Vagina (tissue), 2 donors: Measurements from ENCODE around the gene B3GLCT. TPM values are rescaled to one million over a fixed set of nuclear protein-coding genes. Genes with fewer than 3 reads are reported as not detected.

Experiments
- DNase-seq, 2 donors: peaks; one replicate each; pipeline ENCODE4 v3.0.0-alpha.2; 2017; ENCODE audit errors: extremely low spot score in 2 of 2
- H3K27ac ChIP-seq: fragments of 200-600 bp; sonication (generic); one replicate; pipeline ENCODE4 v1.5.1; 2019
- H3K27me3 ChIP-seq: fragments of 200-600 bp; sonication (generic); one replicate; pipeline ENCODE4 v1.5.1; 2019
- H3K36me3 ChIP-seq, 2 donors: fragments of 200-600 bp; sonication (generic); one replicate each; pipeline ENCODE4 v1.5.1; 2017 to 2019
- H3K4me1 ChIP-seq: fragments of 200-600 bp; sonication (generic); one replicate; pipeline ENCODE4 v1.5.1; 2019
- H3K4me3 ChIP-seq, 2 donors: fragments of 200-600 bp; sonication (generic); 1 replicate in 1 of 2; 2 replicates in 1 of 2; pipeline ENCODE4 v1.5.1; 2016 to 2019
- H3K9me3 ChIP-seq: fragments of 200-600 bp; sonication (generic); one replicate; pipeline ENCODE4 v1.5.1; 2019
- POLR2A ChIP-seq, 2 donors: fragments of 450-650 bp; IDR thresholded peaks; one replicate each; pipeline ENCODE4 v1.6.1; 2017; ENCODE audit warnings: antibody characterized with exemption in 2 of 2, mild to moderate bottlenecking in 2 of 2, moderate library complexity in 2 of 2
- POLR2AphosphoS5 ChIP-seq, 2 donors: sonication (generic); formaldehyde crosslinking; IDR thresholded peaks; one replicate each; pipeline ENCODE4 v1.9.0; 2017; ENCODE audit warnings: antibody characterized with exemption in 2 of 2, mild to moderate bottlenecking in 2 of 2, low read depth in 1 of 2; ENCODE audit not compliant: insufficient read depth in 1 of 2
- intact Hi-C: fragments of 100-400 bp; cut with DNase I; formaldehyde crosslinking; loops from one replicate; pipeline ENCODE4 v1.15.1; 2023
- total RNA-seq: library from RNA; depleted of rRNA; stranded (reverse); fragments of >200 nt; gene quantifications from one replicate; pipeline ENCODE4 v1.2.3, GENCODE V29; 2016
- TF ChIP-seq, protein P1 (sequence below), 3 experiments: fragments of 450-650 bp in 2 of 3; fragments of 200-600 bp in 1 of 3; sonication (generic) in 1 of 3; IDR thresholded peaks; one replicate each; pipeline ENCODE4 v1.5.1; 2017 to 2019; ENCODE audit warnings: antibody characterized with exemption in 3 of 3, mild to moderate bottlenecking in 2 of 3, moderate library complexity in 2 of 3

B3GLCT gene
- total RNA-seq, 1 donor from 2014 or later = 8.1 TPM

- peak in 1 of 2 donors; percentile 62 for DNase-seq
- Histone ChIP-seq H3K27me3 (no peaks in the 10 kb centered on the region), H3K4me1 (no peaks in the 10 kb centered on the region), H3K36me3 (no peaks in the 10 kb centered on the region), H3K4me3 (no peak overlapping the region), H3K27ac (no peak overlapping the region), H3K9me3 (no peaks in the 10 kb centered on the region)
- intact Hi-C loops = no loop called here
- TF ChIP-seq POLR2AphosphoS5 (IDR thresholded peaks at IDR 0.05; ENCODE audit: insufficient read depth in 1 of 2, low read depth in 1 of 2) = no peak
These were observed 172.7 kb downstream of the B3GLCT start for GRCh38 chr13:31372454-31372853.

DNA sequence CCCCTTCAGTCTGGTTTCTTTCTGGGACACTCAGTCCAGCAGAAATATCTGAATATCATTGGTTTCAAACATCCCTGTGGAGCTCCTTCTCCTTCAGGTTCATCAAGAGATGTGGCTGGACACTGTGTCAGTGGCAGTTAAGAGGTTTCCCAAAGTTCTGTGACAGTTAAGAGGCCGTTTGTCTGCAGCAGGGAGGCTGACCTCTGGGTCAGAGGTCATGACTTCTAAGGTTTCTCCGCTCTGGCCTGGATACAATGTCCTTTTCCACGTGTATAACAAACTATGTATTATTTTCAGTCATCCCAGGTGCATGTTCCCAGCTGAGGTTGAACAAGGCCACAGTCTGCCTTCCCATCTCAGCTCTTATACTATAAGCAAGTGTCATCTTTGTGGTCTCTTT lies 174.9 kb downstream of the B3GLCT start:
- Histone ChIP-seq H3K4me3 (no peak overlapping the region), H3K4me1 (no peaks in the 10 kb centered on the region), H3K36me3 (no peaks in the 10 kb centered on the region), H3K27ac (no peak overlapping the region), H3K27me3 (no peaks in the 10 kb centered on the region), H3K9me3 (no peaks in the 10 kb centered on the region)
- no peak for DNase-seq
- TF ChIP-seq POLR2AphosphoS5 (IDR thresholded peaks at IDR 0.05; ENCODE audit: insufficient read depth in 1 of 2, low read depth in 1 of 2) (no peak), POLR2A (IDR thresholded peaks at IDR 0.05) (no peak)
- TF ChIP-seq, protein P1, sequence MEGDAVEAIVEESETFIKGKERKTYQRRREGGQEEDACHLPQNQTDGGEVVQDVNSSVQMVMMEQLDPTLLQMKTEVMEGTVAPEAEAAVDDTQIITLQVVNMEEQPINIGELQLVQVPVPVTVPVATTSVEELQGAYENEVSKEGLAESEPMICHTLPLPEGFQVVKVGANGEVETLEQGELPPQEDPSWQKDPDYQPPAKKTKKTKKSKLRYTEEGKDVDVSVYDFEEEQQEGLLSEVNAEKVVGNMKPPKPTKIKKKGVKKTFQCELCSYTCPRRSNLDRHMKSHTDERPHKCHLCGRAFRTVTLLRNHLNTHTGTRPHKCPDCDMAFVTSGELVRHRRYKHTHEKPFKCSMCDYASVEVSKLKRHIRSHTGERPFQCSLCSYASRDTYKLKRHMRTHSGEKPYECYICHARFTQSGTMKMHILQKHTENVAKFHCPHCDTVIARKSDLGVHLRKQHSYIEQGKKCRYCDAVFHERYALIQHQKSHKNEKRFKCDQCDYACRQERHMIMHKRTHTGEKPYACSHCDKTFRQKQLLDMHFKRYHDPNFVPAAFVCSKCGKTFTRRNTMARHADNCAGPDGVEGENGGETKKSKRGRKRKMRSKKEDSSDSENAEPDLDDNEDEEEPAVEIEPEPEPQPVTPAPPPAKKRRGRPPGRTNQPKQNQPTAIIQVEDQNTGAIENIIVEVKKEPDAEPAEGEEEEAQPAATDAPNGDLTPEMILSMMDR (IDR thresholded peaks at IDR 0.05) = no peak
- intact Hi-C loops = no loop called here

GRCh38 chr13:31377946-31378345 lies 178.2 kb downstream of the B3GLCT start:
- H3K4me1 ChIP-seq = no peaks in the 10 kb centered on the region
- H3K27me3 ChIP-seq = no peaks in the 10 kb centered on the region
- DNase-seq = no peak
- intact Hi-C loops = no loop called here
- H3K27ac ChIP-seq = no peak overlapping the region
- H3K9me3 ChIP-seq = no peaks in the 10 kb centered on the region
- H3K4me3 ChIP-seq = no peak overlapping the region
- TF ChIP-seq, protein P1 (IDR thresholded peaks at IDR 0.05) = no peak
- no peak for TF ChIP-seq POLR2A (IDR thresholded peaks at IDR 0.05)
- TF ChIP-seq POLR2AphosphoS5 (IDR thresholded peaks at IDR 0.05; ENCODE audit: insufficient read depth in 1 of 2, low read depth in 1 of 2) = no peak
- no peaks in the 10 kb centered on the region for H3K36me3 ChIP-seq

DNA sequence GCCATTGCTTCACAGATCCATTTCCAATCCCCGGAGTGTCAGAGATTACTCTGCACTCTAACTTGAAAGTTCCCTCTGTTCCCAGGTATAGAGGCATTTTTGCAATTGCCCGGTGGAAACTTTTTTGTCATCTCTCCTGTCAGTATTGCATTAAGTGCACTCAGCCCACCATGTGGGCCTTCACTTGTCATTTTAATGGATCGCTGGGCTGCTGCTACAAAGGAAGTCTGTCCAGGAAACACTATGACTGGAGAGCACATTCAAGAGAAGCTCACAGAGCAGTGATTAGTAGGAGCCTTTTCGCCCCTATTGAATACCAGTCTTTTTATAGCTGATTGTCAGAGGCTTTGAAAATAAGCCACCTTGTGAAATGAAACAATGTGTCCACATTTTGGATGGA lies 180.9 kb downstream of the B3GLCT start:
- no peaks in the 10 kb centered on the region for H3K4me1 ChIP-seq
- no peak overlapping the region for H3K27ac ChIP-seq
- intact Hi-C loops = no loop called here
- no peaks in the 10 kb centered on the region for H3K27me3 ChIP-seq
- H3K36me3 ChIP-seq = no peaks in the 10 kb centered on the region
- DNase-seq = no peak
- no peaks in the 10 kb centered on the region for H3K9me3 ChIP-seq
- TF ChIP-seq POLR2AphosphoS5 (IDR thresholded peaks at IDR 0.05; ENCODE audit: insufficient read depth in 1 of 2, low read depth in 1 of 2) = no peak
- TF ChIP-seq POLR2A (IDR thresholded peaks at IDR 0.05) = no peak
- no peak overlapping the region for H3K4me3 ChIP-seq

Other genes starting within 250 kb of the B3GLCT start
- gene HSPH1, start 38.1 kb upstream of the B3GLCT start, total RNA-seq = 75.4 TPM